ENCODE results near the gene KRTAP9-4. TPM values are rescaled to one million over a fixed set of nuclear protein-coding genes. Genes with fewer than 3 reads are reported as not detected.

Gene KRTAP9-4, protein sequence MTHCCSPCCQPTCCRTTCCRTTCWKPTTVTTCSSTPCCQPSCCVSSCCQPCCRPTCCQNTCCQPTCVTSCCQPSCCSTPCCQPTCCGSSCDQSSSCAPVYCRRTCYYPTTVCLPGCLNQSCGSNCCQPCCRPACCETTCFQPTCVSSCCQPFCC
- not detected in 5 replicates for total RNA-seq (2022; extraction: Qiagen RNA extraction; ENCODE audit: low read depth)

GRCh38 chr17:41249637-41250240 lies at the start of gene KRTAP9-4:
KRTAP9-4 (plus strand) TSS chr17:41249687; CDS start chr17:41249721, 34 bp downstream.

DNA sequence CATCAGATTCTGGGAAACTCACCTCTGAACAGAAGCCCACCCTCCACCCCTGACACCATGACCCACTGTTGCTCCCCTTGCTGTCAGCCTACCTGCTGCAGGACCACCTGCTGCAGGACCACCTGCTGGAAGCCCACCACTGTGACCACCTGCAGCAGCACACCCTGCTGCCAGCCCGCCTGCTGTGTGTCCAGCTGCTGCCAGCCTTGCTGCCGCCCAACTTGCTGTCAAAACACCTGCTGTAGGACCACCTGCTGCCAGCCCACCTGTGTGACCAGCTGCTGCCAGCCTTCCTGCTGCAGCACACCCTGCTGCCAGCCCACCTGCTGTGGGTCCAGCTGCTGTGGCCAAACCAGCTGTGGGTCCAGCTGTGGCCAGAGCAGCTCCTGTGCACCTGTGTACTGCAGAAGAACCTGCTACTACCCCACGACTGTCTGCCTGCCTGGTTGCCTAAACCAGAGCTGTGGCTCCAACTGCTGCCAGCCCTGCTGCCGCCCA lies 22.8 kb upstream of the KRTAP9-4 start, which contains the start of gene KRTAP9-2:
Gene KRTAP9-2, plus strand, starts transcription at position 51 of the 498 bp plus-strand sequence. Its CDS starts 7 bp downstream, at position 58.

DNA sequence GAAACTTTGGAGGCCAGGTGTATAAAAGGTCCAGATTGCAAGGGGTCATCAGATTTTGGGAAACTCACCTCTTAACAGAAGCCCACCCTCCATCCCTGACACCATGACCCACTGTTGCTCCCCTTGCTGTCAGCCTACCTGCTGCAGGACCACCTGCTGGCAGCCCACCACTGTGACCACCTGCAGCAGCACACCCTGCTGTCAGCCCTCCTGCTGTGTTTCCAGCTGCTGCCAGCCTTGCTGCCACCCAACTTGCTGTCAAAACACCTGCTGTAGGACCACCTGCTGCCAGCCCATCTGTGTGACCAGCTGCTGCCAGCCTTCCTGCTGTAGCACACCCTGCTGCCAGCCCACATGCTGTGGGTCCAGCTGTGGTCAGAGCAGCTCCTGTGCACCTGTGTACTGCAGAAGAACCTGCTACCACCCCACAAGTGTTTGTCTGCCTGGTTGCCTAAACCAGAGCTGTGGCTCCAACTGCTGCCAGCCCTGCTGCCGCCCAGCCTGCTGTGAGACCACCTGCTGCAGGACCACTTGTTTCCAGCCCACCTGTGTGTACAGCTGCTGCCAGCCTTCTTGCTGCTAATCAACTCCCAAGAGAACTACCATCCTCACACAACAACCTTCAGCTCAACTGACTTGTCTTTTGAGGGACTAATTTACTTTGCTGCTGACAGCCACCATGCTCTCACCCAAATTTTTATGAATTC lies 16.9 kb upstream of the KRTAP9-4 start, which contains the start of gene KRTAP9-3:
Gene KRTAP9-3, plus strand, starts transcription at position 51 of the 707 bp plus-strand sequence. Its CDS starts 53 bp downstream, at position 104.

GRCh38 chr17:41237949-41238437 lies 11.5 kb upstream of the KRTAP9-4 start, which contains the start of gene KRTAP9-8:
KRTAP9-8 (plus strand) TSS chr17:41237999; CDS start chr17:41238052, 53 bp downstream.

GRCh38 chr17:41255381-41256290 lies 6.1 kb downstream of the KRTAP9-4 start, which contains the start of gene KRTAP9-9:
KRTAP9-9 (plus strand) TSS chr17:41255384.

DNA sequence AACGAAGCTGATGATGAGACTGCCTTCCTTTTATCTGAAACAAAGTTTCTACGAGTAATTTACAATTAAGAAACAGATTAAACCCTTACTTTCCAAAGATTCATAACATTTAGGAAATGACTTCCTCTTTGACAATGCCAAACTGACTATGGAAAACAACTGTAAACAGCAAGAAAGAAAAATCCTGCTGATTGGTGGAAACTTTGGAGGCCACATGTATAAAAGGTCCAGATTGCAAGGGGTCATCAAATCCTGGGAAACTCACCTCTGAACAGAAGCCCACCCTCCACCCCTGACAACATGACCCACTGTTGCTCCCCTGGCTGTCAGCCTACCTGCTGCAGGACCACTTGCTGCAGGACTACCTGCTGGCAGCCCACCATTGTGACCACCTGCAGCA lies 15.6 kb downstream of the KRTAP9-4 start, which contains the start of gene KRTAP9-6:
Gene KRTAP9-6, plus strand, starts transcription at position 301 of the 400 bp plus-strand sequence. Its CDS starts 0 bp downstream, at position 301.

GRCh38 chr17:41275648-41276190 lies 26.2 kb downstream of the KRTAP9-4 start, which contains the start of gene KRTAP9-7:
KRTAP9-7 (plus strand) TSS chr17:41275698; CDS start chr17:41275698, 0 bp downstream.

Other genes with a start within 250 kb of the KRTAP9-4 start
- gene KRTAP3-2, start 249.8 kb upstream of the KRTAP9-4 start, total RNA-seq (2022; extraction: Qiagen RNA extraction; ENCODE audit: low read depth) = 0.28 to 0.34 TPM (median 0.31 TPM) in 3 of 5 replicates, not detected in the others
- gene KRTAP3-1, start 240.6 kb upstream of the KRTAP9-4 start, total RNA-seq (2022; extraction: Qiagen RNA extraction; ENCODE audit: low read depth) = not detected in 5 replicates
- not detected in 5 replicates for gene KRTAP1-5, start 222.5 kb upstream of the KRTAP9-4 start, total RNA-seq (2022; extraction: Qiagen RNA extraction; ENCODE audit: low read depth)
- gene KRTAP1-4, start 219.5 kb upstream of the KRTAP9-4 start, total RNA-seq (2022; extraction: Qiagen RNA extraction; ENCODE audit: low read depth) = not detected in 5 replicates
- gene KRTAP1-3, start 214.8 kb upstream of the KRTAP9-4 start, total RNA-seq (2022; extraction: Qiagen RNA extraction; ENCODE audit: low read depth) = 0.15 TPM in 1 of 5 replicates, not detected in the others
- gene KRTAP1-1, start 208.2 kb upstream of the KRTAP9-4 start, total RNA-seq (2022; extraction: Qiagen RNA extraction; ENCODE audit: low read depth) = not detected in 5 replicates
- not detected in 5 replicates for gene KRTAP2-1, start 202.4 kb upstream of the KRTAP9-4 start, total RNA-seq (2022; extraction: Qiagen RNA extraction; ENCODE audit: low read depth)
- gene KRTAP2-2, start 194.5 kb upstream of the KRTAP9-4 start, total RNA-seq (2022; extraction: Qiagen RNA extraction; ENCODE audit: low read depth) = not detected in 5 replicates
- gene KRTAP2-3, start 189.6 kb upstream of the KRTAP9-4 start, total RNA-seq (2022; extraction: Qiagen RNA extraction; ENCODE audit: low read depth) = not detected in 5 replicates
- not detected in 5 replicates for gene KRTAP2-4, start 183.8 kb upstream of the KRTAP9-4 start, total RNA-seq (2022; extraction: Qiagen RNA extraction; ENCODE audit: low read depth)
- not detected in 5 replicates for gene KRTAP4-7, start 165.5 kb upstream of the KRTAP9-4 start, total RNA-seq (2022; extraction: Qiagen RNA extraction; ENCODE audit: low read depth)
- not detected in 5 replicates for gene KRTAP4-8, start 151.5 kb upstream of the KRTAP9-4 start, total RNA-seq (2022; extraction: Qiagen RNA extraction; ENCODE audit: low read depth)
- gene KRTAP4-16, start 147.5 kb upstream of the KRTAP9-4 start, total RNA-seq (2022; extraction: Qiagen RNA extraction; ENCODE audit: low read depth) = not detected in 5 replicates
- not detected in 5 replicates for gene KRTAP4-9, start 144.3 kb upstream of the KRTAP9-4 start, total RNA-seq (2022; extraction: Qiagen RNA extraction; ENCODE audit: low read depth)
- gene KRTAP4-11, start 131.3 kb upstream of the KRTAP9-4 start, total RNA-seq (2022; extraction: Qiagen RNA extraction; ENCODE audit: low read depth) = not detected in 5 replicates
- not detected in 5 replicates for gene KRTAP4-12, start 125.5 kb upstream of the KRTAP9-4 start, total RNA-seq (2022; extraction: Qiagen RNA extraction; ENCODE audit: low read depth)
- not detected in 5 replicates for gene KRTAP4-6, start 109.1 kb upstream of the KRTAP9-4 start, total RNA-seq (2022; extraction: Qiagen RNA extraction; ENCODE audit: low read depth)
- not detected in 5 replicates for gene KRTAP4-5, start 99.9 kb upstream of the KRTAP9-4 start, total RNA-seq (2022; extraction: Qiagen RNA extraction; ENCODE audit: low read depth)
- gene KRTAP4-4, start 88.9 kb upstream of the KRTAP9-4 start, total RNA-seq (2022; extraction: Qiagen RNA extraction; ENCODE audit: low read depth) = not detected in 5 replicates
- gene KRTAP4-3, start 81.5 kb upstream of the KRTAP9-4 start, total RNA-seq (2022; extraction: Qiagen RNA extraction; ENCODE audit: low read depth) = not detected in 5 replicates
- not detected in 5 replicates for gene KRTAP4-2, start 71.5 kb upstream of the KRTAP9-4 start, total RNA-seq (2022; extraction: Qiagen RNA extraction; ENCODE audit: low read depth)
- gene KRTAP4-1, start 64.8 kb upstream of the KRTAP9-4 start, total RNA-seq (2022; extraction: Qiagen RNA extraction; ENCODE audit: low read depth) = 0.20 to 0.22 TPM in 2 of 5 replicates, not detected in the others
- gene KRTAP9-1, start 59.8 kb upstream of the KRTAP9-4 start, total RNA-seq (2022; extraction: Qiagen RNA extraction; ENCODE audit: low read depth) = not detected in 5 replicates
- not detected in 5 replicates for gene KRTAP9-2, start 23.0 kb upstream of the KRTAP9-4 start, total RNA-seq (2022; extraction: Qiagen RNA extraction; ENCODE audit: low read depth)
- gene KRTAP9-3, start 17.2 kb upstream of the KRTAP9-4 start, total RNA-seq (2022; extraction: Qiagen RNA extraction; ENCODE audit: low read depth) = not detected in 5 replicates
- not detected in 5 replicates for gene KRTAP9-8, start 11.7 kb upstream of the KRTAP9-4 start, total RNA-seq (2022; extraction: Qiagen RNA extraction; ENCODE audit: low read depth)
- not detected in 5 replicates for gene KRTAP9-9, start 5.7 kb downstream of the KRTAP9-4 start, total RNA-seq (2022; extraction: Qiagen RNA extraction; ENCODE audit: low read depth)
- gene KRTAP9-6, start 15.7 kb downstream of the KRTAP9-4 start, total RNA-seq (2022; extraction: Qiagen RNA extraction; ENCODE audit: low read depth) = not detected in 5 replicates
- gene KRTAP9-7, start 26.0 kb downstream of the KRTAP9-4 start, total RNA-seq (2022; extraction: Qiagen RNA extraction; ENCODE audit: low read depth) = not detected in 5 replicates
- not detected in 5 replicates for gene KRTAP29-1, start 53.2 kb downstream of the KRTAP9-4 start, total RNA-seq (2022; extraction: Qiagen RNA extraction; ENCODE audit: low read depth)
- gene KRTAP16-1, start 59.6 kb downstream of the KRTAP9-4 start, total RNA-seq (2022; extraction: Qiagen RNA extraction; ENCODE audit: low read depth) = not detected in 5 replicates
- not detected in 5 replicates for gene KRTAP17-1, start 66.0 kb downstream of the KRTAP9-4 start, total RNA-seq (2022; extraction: Qiagen RNA extraction; ENCODE audit: low read depth)
- not detected in 5 replicates for gene KRT33A, start 101.1 kb downstream of the KRTAP9-4 start, total RNA-seq (2022; extraction: Qiagen RNA extraction; ENCODE audit: low read depth)
- not detected in 5 replicates for gene KRT33B, start 120.1 kb downstream of the KRTAP9-4 start, total RNA-seq (2022; extraction: Qiagen RNA extraction; ENCODE audit: low read depth)
- 0.37 to 0.73 TPM (median 0.45 TPM) in 5 replicates for gene KRT34, start 132.6 kb downstream of the KRTAP9-4 start, total RNA-seq (2022; extraction: Qiagen RNA extraction; ENCODE audit: low read depth)
- gene KRT31, start 147.9 kb downstream of the KRTAP9-4 start, total RNA-seq (2022; extraction: Qiagen RNA extraction; ENCODE audit: low read depth) = 0.08 TPM in 1 of 5 replicates, not detected in the others
- gene KRT37, start 174.9 kb downstream of the KRTAP9-4 start, total RNA-seq (2022; extraction: Qiagen RNA extraction; ENCODE audit: low read depth) = not detected in 5 replicates
- gene KRT38, start 191.3 kb downstream of the KRTAP9-4 start, total RNA-seq (2022; extraction: Qiagen RNA extraction; ENCODE audit: low read depth) = not detected in 5 replicates
- gene KRT32, start 217.7 kb downstream of the KRTAP9-4 start, total RNA-seq (2022; extraction: Qiagen RNA extraction; ENCODE audit: low read depth) = 0.13 TPM in 1 of 5 replicates, not detected in the others
- gene KRT35, start 231.5 kb downstream of the KRTAP9-4 start, total RNA-seq (2022; extraction: Qiagen RNA extraction; ENCODE audit: low read depth) = not detected in 5 replicates
- gene KRT36, start 240.2 kb downstream of the KRTAP9-4 start, total RNA-seq (2022; extraction: Qiagen RNA extraction; ENCODE audit: low read depth) = 0.07 TPM in 1 of 5 replicates, not detected in the others

Measured in A549 treated with GW870086 at 1 μM for 4 hours (cell line).